HepG2 (cell line): ENCODE results near the gene IL1B. TPM values are rescaled to one million over a fixed set of nuclear protein-coding genes. Genes with fewer than 3 reads are reported as not detected.

Experiments
- BORCS8-MEF2B ChIP-seq: sonication (generic); formaldehyde crosslinking; IDR thresholded peaks from 2 replicates; pipeline ENCODE4 v1.8.0; 2022; ENCODE audit warnings: mild to moderate bottlenecking, missing genetic modification reagents
- CBX5 ChIP-seq: sonication (generic); formaldehyde crosslinking; IDR thresholded peaks from 2 replicates; pipeline ENCODE4 v1.4.0; 2020; ENCODE audit warnings: missing genetic modification reagents, borderline replicate concordance
- CREB1 ChIP-seq, 2 experiments: fragments of 450-650 bp in 1 of 2; IDR thresholded peaks; 2 replicates each; pipeline ENCODE4 v1.6.1; 2016 to 2017; ENCODE audit warnings: control low read depth in 1 of 2, mild to moderate bottlenecking in 1 of 2, missing compliant biosample characterization in 1 of 2, missing genetic modification characterization in 1 of 2
- DNMT1 ChIP-seq: sonication (generic); formaldehyde crosslinking; IDR thresholded peaks from 2 replicates; pipeline ENCODE4 v1.5.1; 2020; ENCODE audit warnings: mild to moderate bottlenecking, missing genetic modification reagents
- FOXO1 ChIP-seq: sonication (generic); formaldehyde crosslinking; IDR thresholded peaks from 2 replicates; pipeline ENCODE4 v1.4.0; 2020; ENCODE audit warnings: missing genetic modification reagents
- GTF2F1 ChIP-seq: fragments of 150-350 bp; IDR thresholded peaks from 2 replicates; pipeline ENCODE4 v1.6.1; 2014; ENCODE audit warnings: low read length
- HDAC2 ChIP-seq: sonication (generic); formaldehyde crosslinking; IDR thresholded peaks from 2 replicates; pipeline ENCODE4 v1.4.0; 2020; ENCODE audit warnings: missing genetic modification reagents
- MAFK ChIP-seq, 2 experiments: IDR thresholded peaks in 1 of 2; conservative IDR thresholded peaks in 1 of 2; 2 replicates each; pipeline ENCODE4 v1.6.1; 2011; ENCODE audit warnings: improper control_type of control experiment in 2 of 2, low read length in 2 of 2
- NR3C1 ChIP-seq: sonication (generic); formaldehyde crosslinking; IDR thresholded peaks from 2 replicates; pipeline ENCODE4 v1.4.0; 2020; ENCODE audit warnings: missing genetic modification reagents
- PLRG1 ChIP-seq: fragments of 450-650 bp; conservative IDR thresholded peaks from 2 replicates; pipeline ENCODE4 v1.6.1; 2016
- WIZ ChIP-seq: sonication (generic); formaldehyde crosslinking; IDR thresholded peaks from 2 replicates; pipeline ENCODE4 v1.5.1; 2020; ENCODE audit warnings: mild to moderate bottlenecking, missing genetic modification reagents
- ZBTB21 ChIP-seq: sonication (generic); formaldehyde crosslinking; IDR thresholded peaks from 2 replicates; pipeline ENCODE4 v1.4.0; 2020; ENCODE audit warnings: missing genetic modification reagents
- ZEB1 ChIP-seq: IDR thresholded peaks from 2 replicates; pipeline ENCODE4 v1.6.1; 2012; ENCODE audit warnings: mild to moderate bottlenecking, low read depth, inconsistent platforms; ENCODE audit not compliant: insufficient replicate concordance
- ZNF441 ChIP-seq: sonication (generic); formaldehyde crosslinking; IDR thresholded peaks from 2 replicates; pipeline ENCODE4 v1.7.0; 2021; ENCODE audit warnings: missing genetic modification reagents, borderline replicate concordance
- ZNF569 ChIP-seq: sonication (generic); formaldehyde crosslinking; IDR thresholded peaks from 2 replicates; pipeline ENCODE4 v1.5.0; 2020; ENCODE audit warnings: mild to moderate bottlenecking, missing genetic modification reagents, moderate library complexity, borderline replicate concordance
- ZNF605 ChIP-seq: sonication (generic); formaldehyde crosslinking; IDR thresholded peaks from 2 replicates; pipeline ENCODE4 v1.8.0; 2022; ENCODE audit warnings: mild to moderate bottlenecking, missing genetic modification reagents
- ZNF629 ChIP-seq: sonication (generic); formaldehyde crosslinking; conservative IDR thresholded peaks from 2 replicates; pipeline ENCODE4 v1.5.0; 2020; ENCODE audit warnings: missing genetic modification reagents
- ZNF644 ChIP-seq: IDR thresholded peaks from 2 replicates; pipeline ENCODE4 v1.6.1; 2016; ENCODE audit warnings: low read depth
- ZSCAN25 ChIP-seq: sonication (generic); formaldehyde crosslinking; IDR thresholded peaks from 2 replicates; pipeline ENCODE4 v1.8.0; 2022; ENCODE audit warnings: mild to moderate bottlenecking, missing genetic modification reagents
- polyA plus RNA-seq, 8 experiments: library from polyadenylated mRNA; depleted of rRNA in 3 of 8; stranded (reverse) in 7 of 8; unstranded in 1 of 8; fragments of >200 nt; fragmentation: Illumina TruSeq in 4 of 8; extraction: Trizol in 4 of 8; gene quantifications; 2 replicates each; pipeline versions ENCODE4 v1.2.1 to v1.2.3, GENCODE V29; 2011 to 2016; ENCODE audit warnings: low read depth in 4 of 8, missing spikeins in 1 of 8, mixed read lengths in 1 of 8; ENCODE audit not compliant: insufficient read depth in 1 of 8
- total RNA-seq, 5 experiments: library from RNA; depleted of rRNA; stranded (reverse); fragments of >200 nt; fragmentation: Illumina TruSeq; extraction: Trizol; gene quantifications; 2 replicates each; pipeline ENCODE4 v1.2.3, GENCODE V29; 2016; ENCODE audit warnings: low read depth in 1 of 5
- TF ChIP-seq, protein P1 (sequence below): sonication (generic); formaldehyde crosslinking; IDR thresholded peaks from 2 replicates; pipeline ENCODE4 v1.5.1; 2020; ENCODE audit warnings: missing genetic modification reagents, mild to moderate bottlenecking, borderline replicate concordance
- TF ChIP-seq, protein P2 (sequence below): sonication (generic); formaldehyde crosslinking; IDR thresholded peaks from 2 replicates; pipeline ENCODE4 v1.5.0; 2020; ENCODE audit warnings: missing genetic modification reagents
- TF ChIP-seq, protein P3 (sequence below): sonication (generic); formaldehyde crosslinking; IDR thresholded peaks from 2 replicates; pipeline ENCODE4 v1.4.0; 2020; ENCODE audit warnings: missing genetic modification reagents, low read depth, mild to moderate bottlenecking, borderline replicate concordance
- TF ChIP-seq, protein P4 (sequence below): IDR thresholded peaks from 2 replicates; pipeline ENCODE4 v1.6.1; 2016
- TF ChIP-seq, protein P5 (sequence below): IDR thresholded peaks from 2 replicates; pipeline ENCODE4 v1.6.1; 2016; ENCODE audit warnings: missing genetic modification reagents, missing compliant biosample characterization
- TF ChIP-seq, protein P6 (sequence below): sonication (generic); formaldehyde crosslinking; IDR thresholded peaks from 2 replicates; pipeline ENCODE4 v1.4.0; 2020; ENCODE audit warnings: mild to moderate bottlenecking, missing genetic modification reagents

IL1B gene
- total and polyA plus RNA-seq, 2 of the 13 experiments (the other 11 are each of a cell fraction or from before 2014, with no cell fraction given) = 0.18 TPM; not detected in 1

DNA sequence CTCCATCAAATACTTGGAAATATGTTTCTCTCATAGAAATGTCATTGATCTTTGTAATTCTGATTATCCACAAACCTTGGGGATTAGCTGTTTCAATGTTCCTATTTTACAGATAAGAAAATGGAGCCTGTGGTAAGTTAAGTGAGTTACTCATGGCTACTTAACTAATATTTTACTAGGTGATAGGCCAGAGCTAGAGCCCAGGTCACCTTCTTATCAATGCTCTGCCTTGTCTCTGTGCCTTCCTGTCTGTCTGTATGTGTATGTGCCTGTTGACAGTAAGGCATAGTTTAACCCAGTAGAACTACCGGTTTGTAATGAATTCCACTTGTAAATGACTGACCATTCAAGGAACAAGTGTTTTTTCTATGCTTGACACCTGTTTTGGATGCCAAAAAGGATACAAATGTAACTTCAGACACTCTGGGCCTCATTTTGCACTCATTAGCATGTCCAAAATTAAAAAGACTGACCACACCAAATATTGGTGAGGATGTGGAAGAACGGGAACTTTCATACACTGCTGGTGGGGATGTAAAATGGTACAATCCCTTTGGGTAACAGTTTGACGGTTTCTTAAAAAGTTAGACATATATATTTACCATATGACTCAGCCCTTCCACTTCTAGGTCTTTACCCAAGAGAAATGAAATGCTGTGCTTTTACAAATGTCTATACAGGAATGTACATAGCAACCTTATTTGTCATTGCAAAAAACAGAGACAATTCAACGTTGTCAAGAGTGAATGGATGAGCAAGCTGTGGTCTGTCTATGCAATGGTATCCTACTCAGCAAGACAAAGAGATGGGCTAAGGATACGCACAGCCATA, 32.7 kb downstream of the IL1B start (continued):
- no peak for TF ChIP-seq NR3C1
- TF ChIP-seq GTF2F1 = no peak
- TF ChIP-seq ZEB1 = no peak
- 0 out of 2 replicates have a peak, but pooled peaks have one; percentile 33 for TF ChIP-seq HDAC2 (CRISPR knock-in tag)
- no peak for TF ChIP-seq BORCS8-MEF2B (CRISPR knock-in tag)
- TF ChIP-seq PLRG1 = no peak
- no peak for TF ChIP-seq CBX5 (CRISPR knock-in tag)
- TF ChIP-seq FOXO1 (CRISPR knock-in tag) = peak; percentile 42; the same call in 1 of the 2 replicates
- TF ChIP-seq, protein P1, sequence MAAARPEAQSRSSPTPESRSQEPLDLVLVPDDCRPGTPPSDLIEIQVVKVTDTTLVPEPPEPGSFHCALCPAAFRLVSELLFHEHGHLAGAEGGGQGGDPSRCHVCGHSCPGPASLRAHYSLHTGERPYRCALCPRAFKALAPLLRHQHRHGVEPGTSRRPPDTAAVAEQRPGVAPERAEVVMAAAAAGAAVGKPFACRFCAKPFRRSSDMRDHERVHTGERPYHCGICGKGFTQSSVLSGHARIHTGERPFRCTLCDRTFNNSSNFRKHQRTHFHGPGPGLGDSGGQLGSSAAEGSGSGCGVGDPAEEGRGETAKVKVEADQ (CRISPR knock-in tag) = no peak
- TF ChIP-seq, protein P2, sequence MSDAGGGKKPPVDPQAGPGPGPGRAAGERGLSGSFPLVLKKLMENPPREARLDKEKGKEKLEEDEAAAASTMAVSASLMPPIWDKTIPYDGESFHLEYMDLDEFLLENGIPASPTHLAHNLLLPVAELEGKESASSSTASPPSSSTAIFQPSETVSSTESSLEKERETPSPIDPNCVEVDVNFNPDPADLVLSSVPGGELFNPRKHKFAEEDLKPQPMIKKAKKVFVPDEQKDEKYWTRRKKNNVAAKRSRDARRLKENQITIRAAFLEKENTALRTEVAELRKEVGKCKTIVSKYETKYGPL = no peak
- TF ChIP-seq, protein P3, sequence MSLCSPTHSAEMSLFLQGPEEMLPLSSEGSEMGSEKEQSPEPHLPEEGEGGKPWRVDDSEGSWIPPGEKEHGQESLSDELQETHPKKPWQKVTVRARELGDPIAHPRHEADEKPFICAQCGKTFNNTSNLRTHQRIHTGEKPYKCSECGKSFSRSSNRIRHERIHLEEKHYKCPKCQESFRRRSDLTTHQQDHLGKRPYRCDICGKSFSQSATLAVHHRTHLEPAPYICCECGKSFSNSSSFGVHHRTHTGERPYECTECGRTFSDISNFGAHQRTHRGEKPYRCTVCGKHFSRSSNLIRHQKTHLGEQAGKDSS (CRISPR knock-in tag) = no peak
- TF ChIP-seq ZNF629 (CRISPR knock-in tag) = peak; percentile 96
- TF ChIP-seq ZBTB21 (CRISPR knock-in tag) = no peak; the same call in 1 of the 2 replicates
- TF ChIP-seq, protein P4, sequence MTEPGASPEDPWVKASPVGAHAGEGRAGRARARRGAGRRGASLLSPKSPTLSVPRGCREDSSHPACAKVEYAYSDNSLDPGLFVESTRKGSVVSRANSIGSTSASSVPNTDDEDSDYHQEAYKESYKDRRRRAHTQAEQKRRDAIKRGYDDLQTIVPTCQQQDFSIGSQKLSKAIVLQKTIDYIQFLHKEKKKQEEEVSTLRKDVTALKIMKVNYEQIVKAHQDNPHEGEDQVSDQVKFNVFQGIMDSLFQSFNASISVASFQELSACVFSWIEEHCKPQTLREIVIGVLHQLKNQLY (CRISPR knock-in tag) = no peak
- TF ChIP-seq, protein P5, sequence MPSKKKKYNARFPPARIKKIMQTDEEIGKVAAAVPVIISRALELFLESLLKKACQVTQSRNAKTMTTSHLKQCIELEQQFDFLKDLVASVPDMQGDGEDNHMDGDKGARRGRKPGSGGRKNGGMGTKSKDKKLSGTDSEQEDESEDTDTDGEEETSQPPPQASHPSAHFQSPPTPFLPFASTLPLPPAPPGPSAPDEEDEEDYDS = peak; percentile 13; the same call in 1 of the 2 replicates
- TF ChIP-seq ZNF441 (CRISPR knock-in tag) = peak; percentile 27; the same call in 1 of the 2 replicates
- TF ChIP-seq, protein P6, sequence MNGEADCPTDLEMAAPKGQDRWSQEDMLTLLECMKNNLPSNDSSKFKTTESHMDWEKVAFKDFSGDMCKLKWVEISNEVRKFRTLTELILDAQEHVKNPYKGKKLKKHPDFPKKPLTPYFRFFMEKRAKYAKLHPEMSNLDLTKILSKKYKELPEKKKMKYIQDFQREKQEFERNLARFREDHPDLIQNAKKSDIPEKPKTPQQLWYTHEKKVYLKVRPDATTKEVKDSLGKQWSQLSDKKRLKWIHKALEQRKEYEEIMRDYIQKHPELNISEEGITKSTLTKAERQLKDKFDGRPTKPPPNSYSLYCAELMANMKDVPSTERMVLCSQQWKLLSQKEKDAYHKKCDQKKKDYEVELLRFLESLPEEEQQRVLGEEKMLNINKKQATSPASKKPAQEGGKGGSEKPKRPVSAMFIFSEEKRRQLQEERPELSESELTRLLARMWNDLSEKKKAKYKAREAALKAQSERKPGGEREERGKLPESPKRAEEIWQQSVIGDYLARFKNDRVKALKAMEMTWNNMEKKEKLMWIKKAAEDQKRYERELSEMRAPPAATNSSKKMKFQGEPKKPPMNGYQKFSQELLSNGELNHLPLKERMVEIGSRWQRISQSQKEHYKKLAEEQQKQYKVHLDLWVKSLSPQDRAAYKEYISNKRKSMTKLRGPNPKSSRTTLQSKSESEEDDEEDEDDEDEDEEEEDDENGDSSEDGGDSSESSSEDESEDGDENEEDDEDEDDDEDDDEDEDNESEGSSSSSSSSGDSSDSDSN = no peak
- TF ChIP-seq DNMT1 (CRISPR knock-in tag) = no peak
- TF ChIP-seq MAFK (conservative IDR thresholded peaks at IDR 0.05 in 1 of 2, IDR thresholded peaks at IDR 0.05 in 1 of 2; ENCODE audit: low read length in 2 of 2) = peak; percentile 60 to 73
- TF ChIP-seq ZNF644 = peak; percentile 53
- no peak for TF ChIP-seq ZNF605 (CRISPR knock-in tag)
- peak; percentile 81; the same call in 1 of the 2 replicates for TF ChIP-seq ZNF569 (CRISPR knock-in tag)
- TF ChIP-seq WIZ (CRISPR knock-in tag) = 0 out of 2 replicates have a peak, but pooled peaks have one; percentile 36
- no peak for TF ChIP-seq ZSCAN25 (CRISPR knock-in tag)
- TF ChIP-seq CREB1 (IDR thresholded peaks at IDR 0.05) = peak; percentile 44; the same call in 1 of the 2 replicates
- TF ChIP-seq CREB1 (CRISPR knock-in tag; IDR thresholded peaks at IDR 0.05) = peak; percentile 69
